SK-N-SH (cell line): ENCODE measurements around the gene GLT6D1.

Experiments used
- CHD2 ChIP-seq: fragments of 150-350 bp; IDR thresholded peaks from 2 replicates; pipeline ENCODE4 v1.6.1; 2018; ENCODE audit warnings: low read length; ENCODE audit not compliant: partially characterized antibody
- ELF1 ChIP-seq: IDR thresholded peaks from 2 replicates; pipeline ENCODE4 v1.4.0; 2012
- EP300 ChIP-seq, 2 experiments: IDR thresholded peaks; 2 replicates each; pipeline versions ENCODE4 v1.4.0 to v1.6.1; 2012; ENCODE audit warnings: borderline replicate concordance in 1 of 2, low read depth in 1 of 2, low read length in 1 of 2
- POLR2AphosphoS5 ChIP-seq: IDR thresholded peaks from 2 replicates; pipeline ENCODE4 v1.6.1; 2012; ENCODE audit warnings: low read depth, low read length
- TAF1 ChIP-seq: IDR thresholded peaks from 2 replicates; pipeline ENCODE4 v1.6.1; 2012; ENCODE audit warnings: low read depth, mild to moderate bottlenecking, low read length, moderate library complexity, borderline replicate concordance
- USF2 ChIP-seq: fragments of 150-350 bp; IDR thresholded peaks from 2 replicates; pipeline ENCODE4 v1.6.1; 2017; ENCODE audit warnings: antibody characterized with exemption, low read length, low read depth, borderline replicate concordance
- TF ChIP-seq, protein P1 (sequence below): fragments of 200-600 bp; sonication (generic); IDR thresholded peaks from 2 replicates; pipeline ENCODE4 v1.6.1; 2017; ENCODE audit warnings: antibody characterized with exemption, mild to moderate bottlenecking, moderate library complexity

- TF ChIP-seq, protein P1, sequence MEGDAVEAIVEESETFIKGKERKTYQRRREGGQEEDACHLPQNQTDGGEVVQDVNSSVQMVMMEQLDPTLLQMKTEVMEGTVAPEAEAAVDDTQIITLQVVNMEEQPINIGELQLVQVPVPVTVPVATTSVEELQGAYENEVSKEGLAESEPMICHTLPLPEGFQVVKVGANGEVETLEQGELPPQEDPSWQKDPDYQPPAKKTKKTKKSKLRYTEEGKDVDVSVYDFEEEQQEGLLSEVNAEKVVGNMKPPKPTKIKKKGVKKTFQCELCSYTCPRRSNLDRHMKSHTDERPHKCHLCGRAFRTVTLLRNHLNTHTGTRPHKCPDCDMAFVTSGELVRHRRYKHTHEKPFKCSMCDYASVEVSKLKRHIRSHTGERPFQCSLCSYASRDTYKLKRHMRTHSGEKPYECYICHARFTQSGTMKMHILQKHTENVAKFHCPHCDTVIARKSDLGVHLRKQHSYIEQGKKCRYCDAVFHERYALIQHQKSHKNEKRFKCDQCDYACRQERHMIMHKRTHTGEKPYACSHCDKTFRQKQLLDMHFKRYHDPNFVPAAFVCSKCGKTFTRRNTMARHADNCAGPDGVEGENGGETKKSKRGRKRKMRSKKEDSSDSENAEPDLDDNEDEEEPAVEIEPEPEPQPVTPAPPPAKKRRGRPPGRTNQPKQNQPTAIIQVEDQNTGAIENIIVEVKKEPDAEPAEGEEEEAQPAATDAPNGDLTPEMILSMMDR: no peak
- no peak for TF ChIP-seq USF2
- no peak for TF ChIP-seq CHD2
- TF ChIP-seq EP300 (IDR thresholded peaks at IDR 0.05; ENCODE audit: borderline replicate concordance in 1 of 2, low read depth in 1 of 2, low read length in 1 of 2): no peak
- no peak for TF ChIP-seq ELF1
- TF ChIP-seq POLR2AphosphoS5: no peak
- no peak for TF ChIP-seq TAF1
These were observed 65.0 kb downstream of the GLT6D1 start for GRCh38 chr9:135574331-135574730.
